RWPE1 (cell line): ENCODE measurements around the gene KRT32.
"Not testable (repeated sequence)": the region's sequence is repeated elsewhere in the genome, so short reads cannot be mapped to it uniquely, and the experiment has no call there.

ENCODE experiments used
- CTCF ChIA-PET: fragments of 350-600 bp; sonication (Branson Sonifier 250); formaldehyde crosslinking; extraction: SDS; loops from one replicate; lab custom pipeline; 2021; lab: Yijun Ruan, JAX
- POLR2A ChIA-PET: fragments of 400-600 bp; formaldehyde crosslinking; extraction: SDS; loops from one replicate; lab custom pipeline; 2020; ENCODE audit warnings: antibody characterized with exemption; ENCODE audit not compliant: low non-redundant PET; lab: Yijun Ruan, JAX
- DNase-seq: peaks from one replicate; pipeline ENCODE4 v3.0.0; 2012; ENCODE audit warnings: low spot score
- H3K27ac ChIP-seq: fragments of 450-650 bp; 2 replicates; pipeline ENCODE4 v1.5.1; 2017
- TF ChIP-seq, protein P1 (sequence below): fragments of 450-650 bp; conservative IDR thresholded peaks from 2 replicates; pipeline ENCODE4 v1.5.1; 2017; ENCODE audit warnings: low read depth, mild to moderate bottlenecking

Gene KRT32

DNA sequence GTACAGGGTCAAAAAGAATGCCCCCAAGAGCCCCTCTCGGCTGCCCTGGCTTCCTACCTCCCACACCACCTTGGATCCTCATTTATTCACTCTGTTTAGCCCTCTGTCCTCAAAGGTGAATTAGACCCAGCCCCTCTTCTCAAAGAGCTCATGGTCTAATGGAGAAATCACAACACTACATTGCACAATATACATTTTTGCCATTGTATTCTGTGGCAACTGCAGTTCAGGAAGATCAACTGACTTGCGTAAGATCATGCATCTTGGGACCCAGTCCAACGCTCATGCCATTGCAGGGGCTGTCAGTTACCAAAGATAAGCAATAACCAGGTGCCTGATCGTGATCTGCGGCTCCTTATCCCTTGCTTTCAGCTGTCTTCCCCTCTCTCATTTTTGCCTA is 27.8 kb downstream of the KRT32 start:
- TF ChIP-seq, protein P1, sequence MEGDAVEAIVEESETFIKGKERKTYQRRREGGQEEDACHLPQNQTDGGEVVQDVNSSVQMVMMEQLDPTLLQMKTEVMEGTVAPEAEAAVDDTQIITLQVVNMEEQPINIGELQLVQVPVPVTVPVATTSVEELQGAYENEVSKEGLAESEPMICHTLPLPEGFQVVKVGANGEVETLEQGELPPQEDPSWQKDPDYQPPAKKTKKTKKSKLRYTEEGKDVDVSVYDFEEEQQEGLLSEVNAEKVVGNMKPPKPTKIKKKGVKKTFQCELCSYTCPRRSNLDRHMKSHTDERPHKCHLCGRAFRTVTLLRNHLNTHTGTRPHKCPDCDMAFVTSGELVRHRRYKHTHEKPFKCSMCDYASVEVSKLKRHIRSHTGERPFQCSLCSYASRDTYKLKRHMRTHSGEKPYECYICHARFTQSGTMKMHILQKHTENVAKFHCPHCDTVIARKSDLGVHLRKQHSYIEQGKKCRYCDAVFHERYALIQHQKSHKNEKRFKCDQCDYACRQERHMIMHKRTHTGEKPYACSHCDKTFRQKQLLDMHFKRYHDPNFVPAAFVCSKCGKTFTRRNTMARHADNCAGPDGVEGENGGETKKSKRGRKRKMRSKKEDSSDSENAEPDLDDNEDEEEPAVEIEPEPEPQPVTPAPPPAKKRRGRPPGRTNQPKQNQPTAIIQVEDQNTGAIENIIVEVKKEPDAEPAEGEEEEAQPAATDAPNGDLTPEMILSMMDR: no peak
- CTCF ChIA-PET: interaction anchor here (0.6 kb wide), 1 partner anchor 1685 kb away, joined by 3 read pairs; no protein-coding TSS in a partner anchor
- DNase-seq: no peak
- H3K27ac ChIP-seq: no peak overlapping the region
- POLR2A ChIA-PET: no interaction called here

DNA sequence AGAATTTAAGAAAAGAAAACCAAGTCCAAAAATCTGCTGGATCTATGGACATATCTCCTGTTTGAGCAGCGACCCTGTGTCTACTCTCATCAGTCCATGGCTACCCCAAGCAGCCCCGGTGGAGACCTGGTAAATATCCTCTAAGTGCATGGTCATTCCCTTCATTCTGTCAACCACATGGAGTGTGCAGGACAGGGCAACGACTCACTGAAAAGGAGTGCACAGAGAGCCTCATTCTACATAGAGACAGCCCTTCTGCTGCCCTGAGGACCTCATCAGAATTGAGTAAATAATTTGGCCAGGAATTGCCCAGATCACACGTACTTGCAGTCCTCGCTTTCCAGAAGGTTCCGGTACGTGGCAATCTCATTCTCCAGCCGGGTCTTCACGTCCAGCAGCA is 29.4 kb downstream of the KRT32 start:
- no peak overlapping the region for H3K27ac ChIP-seq
- no peak for DNase-seq
- TF ChIP-seq, protein P1: no peak
- ChIA-PET CTCF (no interaction called here), POLR2A (no interaction called here)

DNA sequence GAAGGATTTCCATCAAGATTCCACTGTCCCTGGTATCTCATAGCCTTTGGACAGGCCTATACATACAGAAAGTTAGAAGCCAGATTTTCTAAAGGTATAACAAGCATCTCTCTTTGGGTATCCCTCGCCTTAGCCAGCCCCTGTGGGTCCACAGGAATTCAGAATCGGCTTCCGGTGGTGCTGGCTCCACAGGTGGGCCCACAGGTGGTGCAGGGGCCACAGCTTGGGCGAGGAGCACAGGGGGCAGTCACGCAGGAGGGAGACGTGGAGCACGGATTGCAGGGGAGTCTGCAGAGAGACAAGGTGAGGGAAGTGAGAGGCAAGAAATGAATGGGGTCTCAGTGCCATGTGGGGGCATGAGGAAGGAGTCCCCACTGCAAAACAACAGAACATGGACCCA is 29.9 kb downstream of the KRT32 start:
- ChIA-PET POLR2A (no interaction called here), CTCF (no interaction called here)
- no peak overlapping the region for H3K27ac ChIP-seq
- TF ChIP-seq, protein P1: no peak
- DNase-seq: no peak

DNA sequence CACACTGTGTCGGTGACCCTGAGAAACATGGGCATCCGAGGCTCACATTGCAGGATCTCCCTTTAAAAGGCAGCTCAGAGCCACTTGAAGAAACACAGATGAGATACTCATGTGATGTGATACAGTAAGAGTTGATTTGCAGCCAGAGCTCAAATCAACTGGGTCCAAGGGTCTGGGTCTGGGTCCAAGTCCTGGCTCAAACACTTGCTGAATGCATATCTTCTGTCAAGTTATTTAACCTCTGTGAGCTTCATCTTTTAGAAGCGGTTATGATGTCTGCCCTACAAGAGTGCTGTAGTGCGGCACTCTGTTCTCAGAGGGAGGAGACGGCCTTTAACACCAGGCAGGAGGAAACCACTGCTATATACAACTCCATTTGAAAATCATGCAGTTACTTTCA is 32.8 kb downstream of the KRT32 start:
- ChIA-PET POLR2A (no interaction called here), CTCF (interaction anchor here (0.7 kb wide), 1 partner anchor 50 kb away, joined by 3 read pairs; no protein-coding TSS in a partner anchor)
- DNase-seq: no peak
- no peak overlapping the region for H3K27ac ChIP-seq
- TF ChIP-seq, protein P1: no peak

DNA sequence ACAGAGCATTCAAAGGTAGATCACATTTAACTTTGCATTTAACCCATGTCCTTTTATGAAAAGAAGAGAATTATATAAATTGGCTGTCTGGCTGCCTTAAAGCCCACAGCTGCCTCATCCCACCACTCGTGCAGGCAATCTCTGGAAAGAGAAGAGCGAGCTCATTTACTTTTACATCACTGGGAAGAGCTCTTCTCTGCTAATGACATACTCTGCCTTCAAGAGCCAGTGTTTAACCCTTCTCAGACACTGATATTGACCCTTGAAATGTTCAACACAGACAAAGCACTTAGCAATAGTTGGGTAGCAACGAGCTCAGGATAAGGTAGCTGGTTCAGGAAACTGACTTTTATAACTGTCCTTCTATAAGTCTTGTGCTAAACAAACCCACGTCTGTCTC is 33.2 kb downstream of the KRT32 start:
- ChIA-PET CTCF (interaction anchor here (0.7 kb wide), 1 partner anchor 51 kb away, joined by 3 read pairs; no protein-coding TSS in a partner anchor), POLR2A (no interaction called here)
- no peak overlapping the region for H3K27ac ChIP-seq
- DNase-seq: no peak
- TF ChIP-seq, protein P1: no peak

DNA sequence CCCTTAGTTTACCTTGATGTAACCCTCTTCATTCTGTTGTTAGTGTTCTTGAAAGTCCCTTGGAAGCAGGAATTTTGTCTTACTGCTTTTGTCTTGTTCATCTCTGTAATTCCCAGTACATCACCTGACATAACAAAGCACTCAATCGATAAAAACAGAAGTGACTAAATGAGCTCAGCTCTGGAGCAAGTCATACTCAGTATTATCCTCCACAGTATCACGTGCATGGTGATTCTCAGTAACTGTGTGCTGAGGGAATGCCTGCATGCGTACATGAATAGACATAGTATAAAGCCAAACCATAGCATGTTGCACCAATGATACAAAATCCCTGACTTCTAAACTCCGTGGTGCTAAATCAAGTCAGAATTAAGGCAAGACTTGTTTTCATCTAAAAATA is 33.6 kb downstream of the KRT32 start:
- no peak for DNase-seq
- H3K27ac ChIP-seq: no peak overlapping the region
- TF ChIP-seq, protein P1: no peak
- POLR2A ChIA-PET: no interaction called here
- CTCF ChIA-PET: interaction anchor here (0.7 kb wide), 1 partner anchor 51 kb away, joined by 3 read pairs; no protein-coding TSS in a partner anchor

DNA sequence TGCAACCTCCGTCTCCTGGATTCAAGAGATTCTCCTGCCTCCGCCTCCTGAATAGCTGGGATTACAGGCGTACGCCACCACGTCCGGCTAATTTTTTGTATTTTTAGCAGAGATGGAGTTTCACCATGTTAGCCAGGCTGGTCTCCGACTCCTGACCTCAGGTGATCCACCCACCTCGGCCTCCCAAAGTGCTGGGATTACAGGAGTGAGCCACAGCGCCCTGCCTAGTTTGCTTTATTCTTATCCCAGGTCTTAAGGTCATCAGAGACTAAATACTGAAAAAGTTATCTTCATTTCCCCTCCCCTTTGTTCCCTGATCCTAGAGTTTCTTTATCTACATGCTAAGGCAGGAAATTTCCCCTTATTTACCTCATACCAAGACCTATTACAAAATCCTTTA is 36.8 kb downstream of the KRT32 start:
- POLR2A ChIA-PET, DNase-seq, H3K27ac ChIP-seq, CTCF ChIA-PET: not testable (repeated sequence)
